Stimulated activated CD4-positive, alpha-beta T cell treated with anti-CD3 and anti-CD28 coated beads, Interleukin-1b, Interleukin-23, amount 100 ng/mL, for 24 hours (primary cell): ENCODE data around the gene ANKRD44.
A peak's percentile ranks its signal among the peaks of the same experiment; 100 is the strongest.

ENCODE experiments used
- DNase-seq, 4 experiments: peaks; one replicate each; pipeline ENCODE4 v3.0.0-alpha.2; 2020; ENCODE audit warnings: low read depth in 4 of 4, low spot score in 1 of 4

Gene ANKRD44

GRCh38 chr2:196995757-196996314 is 314.7 kb downstream of the ANKRD44 start:
- no peak for DNase-seq

GRCh38 chr2:196994764-196995163 is 315.8 kb downstream of the ANKRD44 start:
- no peak for DNase-seq

GRCh38 chr2:196993617-196994016 is 317.0 kb downstream of the ANKRD44 start:
- DNase-seq = no peak

- DNase-seq = no peak
These were observed 318.1 kb downstream of the ANKRD44 start for GRCh38 chr2:196992466-196992865.

- DNase-seq = no peak
These were observed 319.7 kb downstream of the ANKRD44 start for GRCh38 chr2:196990788-196991461.

- DNase-seq = no peak
These were observed 320.5 kb downstream of the ANKRD44 start for GRCh38 chr2:196990092-196990491.

- no peak for DNase-seq
These were observed 321.1 kb downstream of the ANKRD44 start for GRCh38 chr2:196989496-196989895.

- DNase-seq = no peak
These were observed 321.9 kb downstream of the ANKRD44 start for GRCh38 chr2:196988639-196989038.

- peak in 3 of 4 experiments; percentile 1 to 36 (median 7) for DNase-seq
These were observed 322.8 kb downstream of the ANKRD44 start for GRCh38 chr2:196987649-196988364.

- DNase-seq = no peak
These were observed 323.3 kb downstream of the ANKRD44 start for GRCh38 chr2:196987298-196987648.

GRCh38 chr2:196985511-196986183 is 324.9 kb downstream of the ANKRD44 start:
- no peak for DNase-seq

- no peak for DNase-seq
These were observed 325.7 kb downstream of the ANKRD44 start for GRCh38 chr2:196984903-196985302.

- no peak for DNase-seq
These were observed 326.6 kb downstream of the ANKRD44 start for GRCh38 chr2:196983934-196984333.

GRCh38 chr2:196980473-196980872 is 330.1 kb downstream of the ANKRD44 start:
- DNase-seq = no peak

GRCh38 chr2:196980001-196980400 is 330.6 kb downstream of the ANKRD44 start:
- DNase-seq = no peak

GRCh38 chr2:196977507-196977906 is 333.1 kb downstream of the ANKRD44 start:
- no peak for DNase-seq

- no peak for DNase-seq
These were observed 335.6 kb downstream of the ANKRD44 start for GRCh38 chr2:196974970-196975369.

- DNase-seq = no peak
These were observed 338.9 kb downstream of the ANKRD44 start for GRCh38 chr2:196971574-196972279.

- DNase-seq = no peak
These were observed 340.5 kb downstream of the ANKRD44 start for GRCh38 chr2:196970099-196970498.

GRCh38 chr2:196968516-196968915 is 342.1 kb downstream of the ANKRD44 start:
- no peak for DNase-seq

- DNase-seq = no peak
These were observed 342.8 kb downstream of the ANKRD44 start for GRCh38 chr2:196967775-196968174.
